Neural cell (in vitro differentiated cells): Measurements from ENCODE around the gene FOXP3. TPM values are rescaled to one million over a fixed set of nuclear protein-coding genes. Genes with fewer than 3 reads are reported as not detected.

Experiments
- H2AFZ ChIP-seq: fragments of 200-600, 300-800 bp; sonication (generic), shearing (Covaris generic); 2 replicates; pipeline ENCODE4 v1.6.0; 2014; ENCODE audit warnings: low read depth, mild to moderate bottlenecking, antibody characterized with exemption, low read length, moderate library complexity
- H3F3A ChIP-seq: fragments of 200-600 bp; shearing (Covaris generic); 2 replicates; pipeline ENCODE4 v1.6.1; 2016; ENCODE audit warnings: mild to moderate bottlenecking, moderate library complexity, mixed read lengths, antibody characterized with exemption, low read length; ENCODE audit not compliant: insufficient read depth, poor library complexity, severe bottlenecking
- H3K27ac ChIP-seq: fragments of 200-600, 300-800 bp; sonication (generic), shearing (Covaris generic); 2 replicates; pipeline ENCODE4 v1.5.1; 2014; ENCODE audit warnings: mild to moderate bottlenecking, low read length, moderate library complexity
- H3K27me3 ChIP-seq: fragments of 300-800, 200-600 bp; sonication (generic), shearing (Covaris generic); 2 replicates; pipeline ENCODE4 v1.6.0; 2014; ENCODE audit warnings: mild to moderate bottlenecking, low read depth, low read length, moderate library complexity; ENCODE audit not compliant: insufficient read depth
- H3K36me3 ChIP-seq: fragments of 300-800, 200-600 bp; sonication (generic), shearing (Covaris generic); 2 replicates; pipeline ENCODE4 v1.5.1; 2014; ENCODE audit warnings: mild to moderate bottlenecking, antibody characterized with exemption, low read length, moderate library complexity; ENCODE audit not compliant: insufficient read depth
- H3K4me2 ChIP-seq: fragments of 300-800, 200-600 bp; sonication (generic), shearing (Covaris generic); 2 replicates; pipeline ENCODE4 v1.6.0; 2014; ENCODE audit warnings: mild to moderate bottlenecking, low read length
- H3K4me3 ChIP-seq: fragments of 300-800, 200-600 bp; sonication (generic), shearing (Covaris generic); 2 replicates; pipeline ENCODE4 v1.5.1; 2014; ENCODE audit warnings: mild to moderate bottlenecking, low read length, moderate library complexity
- H3K79me2 ChIP-seq: fragments of 200-600 bp; shearing (Covaris generic); replicated peaks from 2 replicates; pipeline ENCODE4 v1.6.0; 2014; ENCODE audit warnings: mild to moderate bottlenecking, low read length, moderate library complexity; ENCODE audit not compliant: insufficient read depth
- H3K9ac ChIP-seq: fragments of 300-800, 200-600 bp; sonication (generic), shearing (Covaris generic); 2 replicates; pipeline ENCODE4 v1.6.1; 2016; ENCODE audit warnings: mild to moderate bottlenecking, low read length, mixed read lengths
- H3K9me2 ChIP-seq: fragments of 200-600 bp; shearing (Covaris generic); 2 replicates; pipeline ENCODE4 v1.6.1; 2016; ENCODE audit warnings: mild to moderate bottlenecking, low read length, mixed read lengths; ENCODE audit not compliant: insufficient read depth
- H3K9me3 ChIP-seq: fragments of 200-600, 300-800 bp; sonication (generic), shearing (Covaris generic); 2 replicates; pipeline ENCODE4 v1.6.1; 2016; ENCODE audit warnings: mild to moderate bottlenecking, mixed run types, low read length, moderate library complexity, mixed read lengths
- H4K20me1 ChIP-seq: fragments of 200-600 bp; shearing (Covaris generic); 2 replicates; pipeline ENCODE4 v1.6.1; 2016; ENCODE audit warnings: mild to moderate bottlenecking, mixed run types; ENCODE audit not compliant: insufficient read depth
- EP300 ChIP-seq: fragments of 450-650 bp; conservative IDR thresholded peaks from 2 replicates; pipeline ENCODE4 v1.6.1; 2014; ENCODE audit warnings: antibody characterized with exemption, mild to moderate bottlenecking, moderate library complexity; ENCODE audit not compliant: poor library complexity, severe bottlenecking
- EZH2 ChIP-seq: fragments of 200-600, 300-800 bp; shearing (Covaris generic), sonication (generic); IDR thresholded peaks from 2 replicates; pipeline ENCODE4 v1.6.1; 2014; ENCODE audit warnings: antibody characterized with exemption, low read length, borderline replicate concordance, mild to moderate bottlenecking; ENCODE audit not compliant: insufficient read depth, poor library complexity, severe bottlenecking
- MXI1 ChIP-seq: fragments of 450-650 bp; conservative IDR thresholded peaks from 2 replicates; pipeline ENCODE4 v1.6.1; 2014; ENCODE audit warnings: antibody characterized with exemption, mild to moderate bottlenecking; ENCODE audit not compliant: poor library complexity, severe bottlenecking
- POLR2AphosphoS5 ChIP-seq: IDR thresholded peaks from 2 replicates; pipeline ENCODE4 v1.6.1; 2012
- RAD21 ChIP-seq: fragments of 450-650 bp; conservative IDR thresholded peaks from 2 replicates; pipeline ENCODE4 v1.6.1; 2014; ENCODE audit warnings: antibody characterized with exemption, mild to moderate bottlenecking, moderate library complexity
- REST ChIP-seq: IDR thresholded peaks from 2 replicates; pipeline ENCODE4 v1.6.1; 2012; ENCODE audit warnings: borderline replicate concordance
- SMC3 ChIP-seq: fragments of 450-650 bp; conservative IDR thresholded peaks from 2 replicates; pipeline ENCODE4 v1.6.1; 2014; ENCODE audit warnings: antibody characterized with exemption, mild to moderate bottlenecking, moderate library complexity; ENCODE audit not compliant: poor library complexity
- TAF1 ChIP-seq: IDR thresholded peaks from 2 replicates; pipeline ENCODE4 v1.6.1; 2012; ENCODE audit warnings: low read depth
- polyA plus RNA-seq: library from polyadenylated mRNA; depleted of rRNA; stranded (reverse); fragments of >200 nt; gene quantifications from 2 replicates; pipeline ENCODE4 v1.2.3, GENCODE V29; 2014
- TF ChIP-seq, protein P1 (sequence below): fragments of 450-650 bp; IDR thresholded peaks from 2 replicates; pipeline ENCODE4 v1.5.1; 2014; ENCODE audit warnings: antibody characterized with exemption, mild to moderate bottlenecking, moderate library complexity; ENCODE audit not compliant: poor library complexity, severe bottlenecking

Gene FOXP3
- polyA plus RNA-seq, 1 donor from 2014 or later, result not detected

DNA sequence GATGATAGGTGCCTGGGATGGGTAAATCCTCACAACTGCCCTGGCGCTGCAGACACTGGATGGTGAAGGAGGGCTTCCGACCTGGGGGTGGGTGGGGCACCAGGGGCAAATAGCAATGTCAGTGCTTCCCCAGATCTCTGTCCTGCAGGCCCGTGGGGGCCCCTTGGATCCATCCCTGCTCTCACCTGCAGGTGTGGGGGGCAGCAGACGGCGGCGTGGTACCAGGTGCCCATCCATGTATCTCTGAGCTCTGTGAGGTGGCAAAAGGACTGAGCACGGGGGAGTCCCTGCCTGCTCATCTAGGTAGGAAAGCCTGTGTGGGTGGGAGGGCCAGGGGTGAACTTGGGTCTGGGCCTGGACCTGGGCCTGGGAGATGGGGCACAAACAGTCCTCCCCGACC is 58.0 kb downstream of the FOXP3 start:
- Histone ChIP-seq H3K79me2 (no peaks in the 10 kb centered on the region), H3K4me2 (no peak overlapping the region), H3K9me2 (no peaks in the 10 kb centered on the region), H3K9me3 (no peaks in the 10 kb centered on the region), H4K20me1 (no peaks in the 10 kb centered on the region), H3K36me3 (no peaks in the 10 kb centered on the region), H3K4me3 (no peak overlapping the region), H2AFZ (no peak overlapping the region), H3K27ac (no peak overlapping the region), H3K27me3 (no peaks in the 10 kb centered on the region), H3F3A (no peaks in the 10 kb centered on the region), H3K9ac (no peak overlapping the region)
- no peak for TF ChIP-seq EZH2
- no peak for TF ChIP-seq POLR2AphosphoS5
- TF ChIP-seq, protein P1, sequence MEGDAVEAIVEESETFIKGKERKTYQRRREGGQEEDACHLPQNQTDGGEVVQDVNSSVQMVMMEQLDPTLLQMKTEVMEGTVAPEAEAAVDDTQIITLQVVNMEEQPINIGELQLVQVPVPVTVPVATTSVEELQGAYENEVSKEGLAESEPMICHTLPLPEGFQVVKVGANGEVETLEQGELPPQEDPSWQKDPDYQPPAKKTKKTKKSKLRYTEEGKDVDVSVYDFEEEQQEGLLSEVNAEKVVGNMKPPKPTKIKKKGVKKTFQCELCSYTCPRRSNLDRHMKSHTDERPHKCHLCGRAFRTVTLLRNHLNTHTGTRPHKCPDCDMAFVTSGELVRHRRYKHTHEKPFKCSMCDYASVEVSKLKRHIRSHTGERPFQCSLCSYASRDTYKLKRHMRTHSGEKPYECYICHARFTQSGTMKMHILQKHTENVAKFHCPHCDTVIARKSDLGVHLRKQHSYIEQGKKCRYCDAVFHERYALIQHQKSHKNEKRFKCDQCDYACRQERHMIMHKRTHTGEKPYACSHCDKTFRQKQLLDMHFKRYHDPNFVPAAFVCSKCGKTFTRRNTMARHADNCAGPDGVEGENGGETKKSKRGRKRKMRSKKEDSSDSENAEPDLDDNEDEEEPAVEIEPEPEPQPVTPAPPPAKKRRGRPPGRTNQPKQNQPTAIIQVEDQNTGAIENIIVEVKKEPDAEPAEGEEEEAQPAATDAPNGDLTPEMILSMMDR, result no peak
- TF ChIP-seq SMC3, result no peak
- TF ChIP-seq EP300, result no peak
- TF ChIP-seq RAD21, result no peak
- no peak for TF ChIP-seq REST
- TF ChIP-seq MXI1, result no peak
- TF ChIP-seq TAF1, result no peak

DNA sequence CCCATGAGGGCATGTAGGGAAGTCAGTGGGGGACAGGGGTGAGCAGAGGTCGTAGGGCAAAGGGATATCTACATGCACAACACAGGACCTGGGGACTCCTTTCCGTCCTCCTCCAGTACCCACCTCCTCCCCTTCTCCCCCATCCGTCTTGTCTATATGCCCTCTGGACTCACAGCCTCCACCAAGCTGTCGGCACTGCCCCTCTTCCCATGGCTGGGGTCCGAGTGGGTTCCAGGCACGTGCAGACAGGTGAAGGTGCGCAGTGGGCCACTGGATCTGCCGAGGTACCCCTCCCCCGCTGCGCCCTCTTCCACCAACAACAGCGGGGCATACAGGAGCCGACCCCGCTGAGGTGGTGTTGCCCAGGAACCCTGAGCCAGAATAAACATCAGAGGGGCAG is 59.1 kb downstream of the FOXP3 start:
- no peaks in the 10 kb centered on the region for H3K79me2 ChIP-seq
- H3F3A ChIP-seq, result no peaks in the 10 kb centered on the region
- H3K4me2 ChIP-seq, result no peak overlapping the region
- no peaks in the 10 kb centered on the region for H3K27me3 ChIP-seq
- TF ChIP-seq RAD21 (no peak), POLR2AphosphoS5 (no peak), SMC3 (no peak), REST (no peak), EP300 (no peak), TAF1 (no peak), EZH2 (no peak), MXI1 (no peak)
- TF ChIP-seq, protein P1, result no peak
- no peak overlapping the region for H3K9ac ChIP-seq
- H4K20me1 ChIP-seq, result no peaks in the 10 kb centered on the region
- no peaks in the 10 kb centered on the region for H3K36me3 ChIP-seq
- no peak overlapping the region for H2AFZ ChIP-seq
- H3K9me3 ChIP-seq, result no peaks in the 10 kb centered on the region
- H3K4me3 ChIP-seq, result no peak overlapping the region
- H3K27ac ChIP-seq, result no peak overlapping the region
- no peaks in the 10 kb centered on the region for H3K9me2 ChIP-seq
